Endodermal cell (in vitro differentiated cells): ENCODE data around the gene SMPD3. TPM values are rescaled to one million over a fixed set of nuclear protein-coding genes. Genes with fewer than 3 reads are reported as not detected.

Experiments
- DNase-seq: peaks from one replicate; pipeline ENCODE4 v3.0.0-alpha.2; 2017
- H3K27ac ChIP-seq: 2 replicates; pipeline ENCODE4 v1.5.1; 2013; ENCODE audit warnings: mild to moderate bottlenecking, low read depth, low read length, moderate library complexity
- H3K27me3 ChIP-seq: 2 replicates; pipeline ENCODE4 v1.6.1; 2013; ENCODE audit warnings: mild to moderate bottlenecking, low read length, moderate library complexity; ENCODE audit not compliant: insufficient read depth, control insufficient read depth, poor library complexity, severe bottlenecking
- H3K36me3 ChIP-seq: 2 replicates; pipeline ENCODE4 v1.7.0; 2013; ENCODE audit warnings: mild to moderate bottlenecking, low read length, moderate library complexity; ENCODE audit not compliant: control insufficient read depth, insufficient read depth
- H3K4me1 ChIP-seq: one replicate; pipeline ENCODE4 v1.7.0; 2013; ENCODE audit warnings: low read length; ENCODE audit not compliant: control insufficient read depth, insufficient read depth
- H3K4me3 ChIP-seq: 2 replicates; pipeline ENCODE4 v1.5.1; 2013; ENCODE audit warnings: mild to moderate bottlenecking, low read length, moderate library complexity
- H3K9ac ChIP-seq: 2 replicates; pipeline ENCODE4 v1.6.1; 2013; ENCODE audit warnings: mild to moderate bottlenecking, low read length, moderate library complexity; ENCODE audit not compliant: poor library complexity, severe bottlenecking; ENCODE audit errors: extremely low read depth
- H3K9me3 ChIP-seq: 2 replicates; pipeline ENCODE4 v1.6.1; 2013; ENCODE audit warnings: mild to moderate bottlenecking, low read length, moderate library complexity; ENCODE audit not compliant: control insufficient read depth
- H3K27ac Mint-ChIP-seq: 2 replicates; pipeline ENCODE4 v1.8.0; 2020; ENCODE audit warnings: mixed read lengths
- H3K27me3 Mint-ChIP-seq: 2 replicates; pipeline ENCODE4 v1.8.0; 2021; ENCODE audit warnings: mild to moderate bottlenecking, mixed read lengths; ENCODE audit not compliant: insufficient read depth
- H3K36me3 Mint-ChIP-seq: 2 replicates; pipeline ENCODE4 v1.8.0; 2020; ENCODE audit warnings: low read depth, mixed read lengths
- H3K4me1 Mint-ChIP-seq: 2 replicates; pipeline ENCODE4 v1.8.0; 2020; ENCODE audit warnings: mixed read lengths
- H3K4me3 Mint-ChIP-seq: 2 replicates; pipeline ENCODE4 v1.8.0; 2020; ENCODE audit warnings: mild to moderate bottlenecking, moderate library complexity, mixed read lengths
- H3K9me3 Mint-ChIP-seq: 2 replicates; pipeline ENCODE4 v1.8.0; 2020; ENCODE audit warnings: mild to moderate bottlenecking, mixed read lengths
- WGBS, 2 experiments: methylation state at CpG; one replicate each; pipeline versions ENCODE4 v1.1.5 to v1.1.7; 2013; ENCODE audit warnings: missing lambda C conversion rate in 2 of 2, mixed read lengths in 1 of 2; ENCODE audit not compliant: insufficient coverage in 1 of 2, insufficient read length in 1 of 2; 5-methylcytosine and 5-hydroxymethylcytosine counted together
- total RNA-seq, 2 donors: library from RNA; stranded (reverse); fragmentation: NEBNext Ultra II Directional in 1 of 2; extraction: Animal tissue kit (Norgen Biotek cat#: 25700) in 1 of 2; gene quantifications; 2 replicates in 1 of 2; 3 replicates in 1 of 2; pipeline ENCODE4 v1.2.1, GENCODE V29; 2021
- TF ChIP-seq, protein P1 (sequence below): fragments of 200-600 bp; sonication (generic); conservative IDR thresholded peaks from 2 replicates; pipeline ENCODE4 v1.5.0; 2021; ENCODE audit warnings: antibody characterized with exemption, mild to moderate bottlenecking

SMPD3 gene
- total RNA-seq, 2 donors from 2014 or later, result 0.07 TPM; not detected in 1

- DNase-seq, result no peak
- no peaks in the 10 kb centered on the region for H3K36me3 ChIP-seq
- H3K4me3 ChIP-seq, result no peak overlapping the region
- Mint-ChIP-seq H3K9me3 (no peaks in the 10 kb centered on the region), H3K27me3 (peaks cover 4% of the 10 kb centered on the region), H3K4me1 (peaks cover 19% of the 10 kb centered on the region), H3K4me3 (no peak overlapping the region), H3K27ac (no peak overlapping the region), H3K36me3 (no peaks in the 10 kb centered on the region)
- WGBS, 2 experiments, result 83 to 92% methylated on average over 1 of the region's 1 CpG
- H3K27ac ChIP-seq, result no peak overlapping the region
- peaks cover 6% of the 10 kb centered on the region for H3K4me1 ChIP-seq
- H3K9ac ChIP-seq, result no peak overlapping the region
- H3K27me3 ChIP-seq, result no peaks in the 10 kb centered on the region
- TF ChIP-seq, protein P1, sequence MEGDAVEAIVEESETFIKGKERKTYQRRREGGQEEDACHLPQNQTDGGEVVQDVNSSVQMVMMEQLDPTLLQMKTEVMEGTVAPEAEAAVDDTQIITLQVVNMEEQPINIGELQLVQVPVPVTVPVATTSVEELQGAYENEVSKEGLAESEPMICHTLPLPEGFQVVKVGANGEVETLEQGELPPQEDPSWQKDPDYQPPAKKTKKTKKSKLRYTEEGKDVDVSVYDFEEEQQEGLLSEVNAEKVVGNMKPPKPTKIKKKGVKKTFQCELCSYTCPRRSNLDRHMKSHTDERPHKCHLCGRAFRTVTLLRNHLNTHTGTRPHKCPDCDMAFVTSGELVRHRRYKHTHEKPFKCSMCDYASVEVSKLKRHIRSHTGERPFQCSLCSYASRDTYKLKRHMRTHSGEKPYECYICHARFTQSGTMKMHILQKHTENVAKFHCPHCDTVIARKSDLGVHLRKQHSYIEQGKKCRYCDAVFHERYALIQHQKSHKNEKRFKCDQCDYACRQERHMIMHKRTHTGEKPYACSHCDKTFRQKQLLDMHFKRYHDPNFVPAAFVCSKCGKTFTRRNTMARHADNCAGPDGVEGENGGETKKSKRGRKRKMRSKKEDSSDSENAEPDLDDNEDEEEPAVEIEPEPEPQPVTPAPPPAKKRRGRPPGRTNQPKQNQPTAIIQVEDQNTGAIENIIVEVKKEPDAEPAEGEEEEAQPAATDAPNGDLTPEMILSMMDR, result no peak
- H3K9me3 ChIP-seq, result no peaks in the 10 kb centered on the region
Observed at GRCh38 chr16:68408428-68408827, 39.9 kb downstream of the SMPD3 start.

DNA sequence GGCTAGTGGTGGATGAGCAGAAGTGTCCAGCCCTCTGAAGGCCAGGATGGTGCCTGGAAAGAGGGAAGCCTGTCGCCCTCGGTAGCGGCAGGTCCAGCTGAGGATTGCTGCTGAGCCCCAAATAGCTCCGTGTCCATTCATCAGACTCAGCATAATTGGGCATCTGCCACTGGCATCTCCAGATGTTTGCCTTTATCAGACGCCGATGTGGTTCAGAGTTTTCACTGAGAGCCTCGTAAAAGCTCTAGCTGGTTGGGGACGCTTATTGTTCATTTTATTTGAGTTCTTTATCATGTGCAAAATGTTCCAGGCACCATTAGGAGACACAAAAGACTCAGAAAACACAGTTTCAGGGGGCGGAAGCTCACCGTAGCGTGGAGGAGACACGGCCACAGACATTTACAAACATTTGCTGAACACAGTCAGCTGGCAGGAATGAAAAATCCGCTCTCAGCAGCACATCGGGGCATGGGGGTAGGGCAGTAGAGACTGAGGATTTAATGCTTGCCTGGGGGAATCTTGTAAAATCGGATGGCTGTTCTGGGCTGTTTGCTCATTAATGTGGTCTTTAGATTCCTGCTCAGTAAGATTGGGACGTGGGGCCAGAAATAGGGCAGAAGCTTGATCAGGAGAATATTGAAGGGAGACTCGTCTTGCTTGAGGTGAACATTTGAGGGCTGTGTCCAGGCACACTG, 41.7 kb downstream of the SMPD3 start:
- H3K4me1 Mint-ChIP-seq, result peaks cover 19% of the 10 kb centered on the region
- Histone ChIP-seq H3K4me3 (peak overlapping the region; percentile 33), H3K27ac (peak overlapping the region; percentile 56), H3K9me3 (no peaks in the 10 kb centered on the region), H3K27me3 (no peaks in the 10 kb centered on the region), H3K36me3 (no peaks in the 10 kb centered on the region), H3K9ac (no peak overlapping the region), H3K4me1 (peaks cover 6% of the 10 kb centered on the region)
- WGBS, 2 experiments, result 73 to 74% methylated on average over 17 of the region's 17 CpGs
- no peak for DNase-seq
- H3K4me3 Mint-ChIP-seq, result no peak overlapping the region
- TF ChIP-seq, protein P1, result no peak
- no peaks in the 10 kb centered on the region for H3K36me3 Mint-ChIP-seq
- H3K27ac Mint-ChIP-seq, result peak overlapping the region; percentile 43
- H3K27me3 Mint-ChIP-seq, result peaks cover 2% of the 10 kb centered on the region
- H3K9me3 Mint-ChIP-seq, result no peaks in the 10 kb centered on the region

- Mint-ChIP-seq H3K4me3 (no peak overlapping the region), H3K27ac (no peak overlapping the region), H3K36me3 (no peaks in the 10 kb centered on the region), H3K27me3 (no peaks in the 10 kb centered on the region), H3K9me3 (no peaks in the 10 kb centered on the region), H3K4me1 (peaks cover 19% of the 10 kb centered on the region)
- no peak overlapping the region for H3K9ac ChIP-seq
- TF ChIP-seq, protein P1, result no peak
- H3K4me3 ChIP-seq, result no peak overlapping the region
- DNase-seq, result no peak
- no peaks in the 10 kb centered on the region for H3K27me3 ChIP-seq
- H3K4me1 ChIP-seq, result peaks cover 6% of the 10 kb centered on the region
- 85 to 89% methylated on average over 8 of the region's 8 CpGs for WGBS, 2 experiments
- no peaks in the 10 kb centered on the region for H3K36me3 ChIP-seq
- H3K27ac ChIP-seq, result no peak overlapping the region
- no peaks in the 10 kb centered on the region for H3K9me3 ChIP-seq
Observed at GRCh38 chr16:68404736-68405345, 43.5 kb downstream of the SMPD3 start.
